GM23338 (cell line): ENCODE measurements around the gene ELOVL2. TPM values are rescaled to one million over a fixed set of nuclear protein-coding genes. Genes with fewer than 3 reads are reported as not detected.

Experiments used
- ATAC-seq: fragments of 200-7000 bp; cut with Tn5 transposase; 3 replicates; pipeline ENCODE4 v1.9.1; 2020
- DNase-seq: peaks from one replicate; pipeline ENCODE4 v3.0.0-alpha.2; 2015; ENCODE audit warnings: low spot score
- H2AFZ ChIP-seq: fragments of 200-600 bp; sonication (generic); 2 replicates; pipeline ENCODE4 v1.8.0; 2016; ENCODE audit warnings: antibody characterized with exemption, mild to moderate bottlenecking, moderate library complexity
- H3F3A ChIP-seq: fragments of 200-600 bp; sonication (generic); replicated peaks from 2 replicates; pipeline ENCODE4 v1.8.0; 2017; ENCODE audit warnings: antibody characterized with exemption, mixed run types, low read depth
- H3K27ac ChIP-seq: fragments of 200-600 bp; sonication (generic); 2 replicates; pipeline ENCODE4 v1.6.1; 2016; ENCODE audit warnings: low read depth
- H3K27me3 ChIP-seq: fragments of 200-600 bp; sonication (generic); 2 replicates; pipeline ENCODE4 v1.8.0; 2016; ENCODE audit warnings: mild to moderate bottlenecking, mixed run types, moderate library complexity; ENCODE audit not compliant: insufficient read depth
- H3K36me3 ChIP-seq: fragments of 200-600 bp; sonication (generic); 2 replicates; pipeline ENCODE4 v1.8.0; 2016; ENCODE audit warnings: mild to moderate bottlenecking; ENCODE audit not compliant: insufficient read depth
- H3K4me1 ChIP-seq: fragments of 200-600 bp; sonication (generic); 2 replicates; pipeline ENCODE4 v1.8.0; 2016; ENCODE audit warnings: mild to moderate bottlenecking, moderate library complexity; ENCODE audit not compliant: insufficient read depth
- H3K4me2 ChIP-seq: fragments of 200-600 bp; sonication (generic); 2 replicates; pipeline ENCODE4 v1.7.1; 2017; ENCODE audit warnings: mixed run types
- H3K4me3 ChIP-seq: fragments of 200-600 bp; sonication (generic); 2 replicates; pipeline ENCODE4 v1.6.1; 2016; ENCODE audit warnings: mixed run types
- H3K79me2 ChIP-seq: fragments of 200-600 bp; sonication (generic); replicated peaks from 2 replicates; pipeline ENCODE4 v1.8.0; 2017; ENCODE audit warnings: mild to moderate bottlenecking; ENCODE audit not compliant: insufficient read depth
- H3K9me2 ChIP-seq: fragments of 200-600 bp; sonication (generic); 2 replicates; pipeline ENCODE4 v1.8.0; 2017; ENCODE audit not compliant: insufficient read depth
- H4K20me1 ChIP-seq: fragments of 200-600 bp; sonication (generic); replicated peaks from 2 replicates; pipeline ENCODE4 v1.8.0; 2017; ENCODE audit warnings: mild to moderate bottlenecking; ENCODE audit not compliant: insufficient read depth
- H3K27ac Mint-ChIP-seq: 2 replicates; pipeline ENCODE4 v1.8.0; 2020; ENCODE audit warnings: inconsistent platforms, mild to moderate bottlenecking, moderate library complexity, mixed read lengths
- H3K27me3 Mint-ChIP-seq: 3 replicates; pipeline ENCODE4 v1.8.0; 2022; ENCODE audit warnings: low read depth, mild to moderate bottlenecking, moderate library complexity, mixed read lengths, inconsistent platforms; ENCODE audit not compliant: insufficient read depth, poor library complexity
- H3K36me3 Mint-ChIP-seq: 3 replicates; pipeline ENCODE4 v1.8.0; 2021; ENCODE audit warnings: low read depth, mild to moderate bottlenecking, inconsistent platforms, moderate library complexity, mixed read lengths
- H3K4me1 Mint-ChIP-seq: 3 replicates; pipeline ENCODE4 v1.8.0; 2020; ENCODE audit warnings: mild to moderate bottlenecking, inconsistent platforms, mixed read lengths
- H3K4me3 Mint-ChIP-seq: 3 replicates; pipeline ENCODE4 v1.8.0; 2021; ENCODE audit warnings: moderate library complexity, mild to moderate bottlenecking, inconsistent platforms, mixed read lengths
- H3K9me3 Mint-ChIP-seq: 3 replicates; pipeline ENCODE4 v1.8.0; 2020; ENCODE audit warnings: moderate library complexity, mild to moderate bottlenecking, inconsistent platforms, mixed read lengths
- CREB1 ChIP-seq: fragments of 250-450 bp; sonication (Bioruptor Pico); IDR thresholded peaks from 2 replicates; pipeline ENCODE4 v1.5.0; 2020; ENCODE audit warnings: low read depth, mild to moderate bottlenecking, moderate library complexity
- EZH2 ChIP-seq: fragments of 200-600 bp; sonication (generic); IDR thresholded peaks from one replicate; pipeline ENCODE4 v1.8.0; 2017; ENCODE audit warnings: antibody characterized with exemption, mild to moderate bottlenecking, low read depth; ENCODE audit not compliant: unreplicated experiment
- EZH2phosphoT487 ChIP-seq: fragments of 200-600 bp; sonication (generic); IDR thresholded peaks from one replicate; pipeline ENCODE4 v1.8.1; 2018; ENCODE audit warnings: antibody characterized with exemption; ENCODE audit not compliant: unreplicated experiment
- JUNB ChIP-seq: IDR thresholded peaks from one replicate; pipeline ENCODE4 v1.6.1; 2016; ENCODE audit warnings: antibody characterized with exemption; ENCODE audit not compliant: unreplicated experiment
- POLR2AphosphoS5 ChIP-seq: IDR thresholded peaks from 2 replicates; pipeline ENCODE4 v1.6.1; 2016; ENCODE audit warnings: antibody characterized with exemption, low read depth
- REST ChIP-seq: IDR thresholded peaks from one replicate; pipeline ENCODE4 v1.6.1; 2018; ENCODE audit warnings: antibody characterized with exemption; ENCODE audit not compliant: unreplicated experiment
- STAT1 ChIP-seq: IDR thresholded peaks from one replicate; pipeline ENCODE4 v1.6.1; 2016; ENCODE audit warnings: antibody characterized with exemption; ENCODE audit not compliant: unreplicated experiment
- ZNF331 ChIP-seq: fragments of 250-450 bp; sonication (Bioruptor Pico); IDR thresholded peaks from 2 replicates; pipeline ENCODE4 v1.5.0; 2020; ENCODE audit warnings: low read depth, mild to moderate bottlenecking, moderate library complexity
- polyA plus RNA-seq: library from polyadenylated mRNA; unstranded; fragments of >200 nt; fragmentation: Nextera tagmentation; extraction: Ambion mirVana; gene quantifications from 2 replicates; pipeline ENCODE4 v1.2.1, GENCODE V29; 2016
- total RNA-seq: library from RNA; depleted of rRNA; stranded (reverse); fragments of >200 nt; shearing (Covaris generic); gene quantifications from 2 replicates; pipeline ENCODE4 v1.2.3, GENCODE V29; 2014
- TF ChIP-seq, protein P1 (sequence below): fragments of 250-450 bp; sonication (Bioruptor Pico); IDR thresholded peaks from 2 replicates; pipeline ENCODE4 v1.5.0; 2020; ENCODE audit warnings: mild to moderate bottlenecking, moderate library complexity
- TF ChIP-seq, protein P2 (sequence below): IDR thresholded peaks from 2 replicates; pipeline ENCODE4 v1.6.1; 2016; ENCODE audit warnings: antibody characterized with exemption
- TF ChIP-seq, protein P3 (sequence below), 2 experiments: fragments of 200-600 bp in 1 of 2; sonication (generic) in 1 of 2; conservative IDR thresholded peaks; 2 replicates each; pipeline versions ENCODE4 v1.5.1 to v1.6.1; 2016 to 2017; ENCODE audit warnings: antibody characterized with exemption in 2 of 2, low read depth in 2 of 2, mild to moderate bottlenecking in 2 of 2, moderate library complexity in 1 of 2

The ELOVL2 gene
- total and polyA plus RNA-seq, 2 experiments from 2014 or later: 1.2 to 1.6 TPM

DNA sequence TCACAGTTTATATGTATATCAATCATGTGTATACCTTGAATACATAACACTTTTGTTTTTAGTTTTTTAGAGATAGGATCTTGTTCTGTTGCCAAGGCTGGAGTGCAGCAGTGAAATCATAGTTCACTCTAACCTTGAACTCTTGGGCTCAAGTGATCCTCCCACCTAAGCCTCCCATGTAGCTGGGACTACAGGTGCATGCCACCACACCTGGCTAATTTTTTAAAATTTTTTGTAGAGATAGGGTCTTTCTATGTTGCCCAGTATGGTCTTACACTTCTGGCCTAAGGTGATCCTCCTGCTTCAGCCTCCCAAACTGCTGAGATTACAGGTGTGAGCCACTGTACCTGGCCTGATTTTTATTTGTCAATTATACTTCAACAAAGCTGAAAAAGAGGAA lies 87.3 kb downstream of the ELOVL2 start:
- Histone ChIP-seq H3K4me1 (0 out of 2 replicates have a peak, but pooled peaks cover 6% of the 10 kb centered on the region), H3K4me2 (no peak overlapping the region), H3F3A (no peaks in the 10 kb centered on the region), H2AFZ (no peak overlapping the region), H3K9me2 (no peaks in the 10 kb centered on the region), H3K27me3 (peaks cover 20% of the 10 kb centered on the region), H3K36me3 (no peaks in the 10 kb centered on the region; the same call in 1 of the 2 replicates), H3K79me2 (no peaks in the 10 kb centered on the region), H4K20me1 (no peaks in the 10 kb centered on the region), H3K4me3 (no peak overlapping the region), H3K27ac (no peak overlapping the region)
- Mint-ChIP-seq H3K4me1 (peaks cover 5% of the 10 kb centered on the region; the same call in 2 of the 3 replicates), H3K27ac (no peak overlapping the region), H3K36me3 (peaks cover 3% of the 10 kb centered on the region; the same call in 1 of the 3 replicates), H3K27me3 (peaks cover 25% of the 10 kb centered on the region), H3K9me3 (no peaks in the 10 kb centered on the region), H3K4me3 (no peak overlapping the region)
- TF ChIP-seq JUNB: no peak
- TF ChIP-seq REST: no peak
- no peak for TF ChIP-seq CREB1 (CRISPR knock-in tag)
- no peak for TF ChIP-seq STAT1
- no peak for TF ChIP-seq EZH2phosphoT487
- TF ChIP-seq, protein P1, sequence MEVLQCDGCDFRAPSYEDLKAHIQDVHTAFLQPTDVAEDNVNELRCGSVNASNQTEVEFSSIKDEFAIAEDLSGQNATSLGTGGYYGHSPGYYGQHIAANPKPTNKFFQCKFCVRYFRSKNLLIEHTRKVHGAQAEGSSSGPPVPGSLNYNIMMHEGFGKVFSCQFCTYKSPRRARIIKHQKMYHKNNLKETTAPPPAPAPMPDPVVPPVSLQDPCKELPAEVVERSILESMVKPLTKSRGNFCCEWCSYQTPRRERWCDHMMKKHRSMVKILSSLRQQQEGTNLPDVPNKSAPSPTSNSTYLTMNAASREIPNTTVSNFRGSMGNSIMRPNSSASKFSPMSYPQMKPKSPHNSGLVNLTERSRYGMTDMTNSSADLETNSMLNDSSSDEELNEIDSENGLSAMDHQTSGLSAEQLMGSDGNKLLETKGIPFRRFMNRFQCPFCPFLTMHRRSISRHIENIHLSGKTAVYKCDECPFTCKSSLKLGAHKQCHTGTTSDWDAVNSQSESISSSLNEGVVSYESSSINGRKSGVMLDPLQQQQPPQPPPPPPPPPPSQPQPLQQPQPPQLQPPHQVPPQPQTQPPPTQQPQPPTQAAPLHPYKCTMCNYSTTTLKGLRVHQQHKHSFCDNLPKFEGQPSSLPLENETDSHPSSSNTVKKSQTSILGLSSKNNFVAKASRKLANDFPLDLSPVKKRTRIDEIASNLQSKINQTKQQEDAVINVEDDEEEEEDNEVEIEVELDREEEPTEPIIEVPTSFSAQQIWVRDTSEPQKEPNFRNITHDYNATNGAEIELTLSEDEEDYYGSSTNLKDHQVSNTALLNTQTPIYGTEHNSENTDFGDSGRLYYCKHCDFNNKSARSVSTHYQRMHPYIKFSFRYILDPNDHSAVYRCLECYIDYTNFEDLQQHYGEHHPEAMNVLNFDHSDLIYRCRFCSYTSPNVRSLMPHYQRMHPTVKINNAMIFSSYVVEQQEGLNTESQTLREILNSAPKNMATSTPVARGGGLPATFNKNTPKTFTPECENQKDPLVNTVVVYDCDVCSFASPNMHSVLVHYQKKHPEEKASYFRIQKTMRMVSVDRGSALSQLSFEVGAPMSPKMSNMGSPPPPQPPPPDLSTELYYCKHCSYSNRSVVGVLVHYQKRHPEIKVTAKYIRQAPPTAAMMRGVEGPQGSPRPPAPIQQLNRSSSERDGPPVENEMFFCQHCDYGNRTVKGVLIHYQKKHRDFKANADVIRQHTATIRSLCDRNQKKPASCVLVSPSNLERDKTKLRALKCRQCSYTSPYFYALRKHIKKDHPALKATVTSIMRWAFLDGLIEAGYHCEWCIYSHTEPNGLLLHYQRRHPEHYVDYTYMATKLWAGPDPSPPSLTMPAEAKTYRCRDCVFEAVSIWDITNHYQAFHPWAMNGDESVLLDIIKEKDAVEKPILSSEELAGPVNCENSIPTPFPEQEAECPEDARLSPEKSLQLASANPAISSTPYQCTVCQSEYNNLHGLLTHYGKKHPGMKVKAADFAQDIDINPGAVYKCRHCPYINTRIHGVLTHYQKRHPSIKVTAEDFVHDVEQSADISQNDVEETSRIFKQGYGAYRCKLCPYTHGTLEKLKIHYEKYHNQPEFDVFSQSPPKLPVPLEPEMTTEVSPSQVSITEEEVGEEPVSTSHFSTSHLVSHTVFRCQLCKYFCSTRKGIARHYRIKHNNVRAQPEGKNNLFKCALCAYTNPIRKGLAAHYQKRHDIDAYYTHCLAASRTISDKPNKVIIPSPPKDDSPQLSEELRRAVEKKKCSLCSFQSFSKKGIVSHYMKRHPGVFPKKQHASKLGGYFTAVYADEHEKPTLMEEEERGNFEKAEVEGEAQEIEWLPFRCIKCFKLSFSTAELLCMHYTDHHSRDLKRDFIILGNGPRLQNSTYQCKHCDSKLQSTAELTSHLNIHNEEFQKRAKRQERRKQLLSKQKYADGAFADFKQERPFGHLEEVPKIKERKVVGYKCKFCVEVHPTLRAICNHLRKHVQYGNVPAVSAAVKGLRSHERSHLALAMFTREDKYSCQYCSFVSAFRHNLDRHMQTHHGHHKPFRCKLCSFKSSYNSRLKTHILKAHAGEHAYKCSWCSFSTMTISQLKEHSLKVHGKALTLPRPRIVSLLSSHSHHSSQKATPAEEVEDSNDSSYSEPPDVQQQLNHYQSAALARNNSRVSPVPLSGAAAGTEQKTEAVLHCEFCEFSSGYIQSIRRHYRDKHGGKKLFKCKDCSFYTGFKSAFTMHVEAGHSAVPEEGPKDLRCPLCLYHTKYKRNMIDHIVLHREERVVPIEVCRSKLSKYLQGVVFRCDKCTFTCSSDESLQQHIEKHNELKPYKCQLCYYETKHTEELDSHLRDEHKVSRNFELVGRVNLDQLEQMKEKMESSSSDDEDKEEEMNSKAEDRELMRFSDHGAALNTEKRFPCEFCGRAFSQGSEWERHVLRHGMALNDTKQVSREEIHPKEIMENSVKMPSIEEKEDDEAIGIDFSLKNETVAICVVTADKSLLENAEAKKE: no peak
- no peak for TF ChIP-seq EZH2
- TF ChIP-seq, protein P2, sequence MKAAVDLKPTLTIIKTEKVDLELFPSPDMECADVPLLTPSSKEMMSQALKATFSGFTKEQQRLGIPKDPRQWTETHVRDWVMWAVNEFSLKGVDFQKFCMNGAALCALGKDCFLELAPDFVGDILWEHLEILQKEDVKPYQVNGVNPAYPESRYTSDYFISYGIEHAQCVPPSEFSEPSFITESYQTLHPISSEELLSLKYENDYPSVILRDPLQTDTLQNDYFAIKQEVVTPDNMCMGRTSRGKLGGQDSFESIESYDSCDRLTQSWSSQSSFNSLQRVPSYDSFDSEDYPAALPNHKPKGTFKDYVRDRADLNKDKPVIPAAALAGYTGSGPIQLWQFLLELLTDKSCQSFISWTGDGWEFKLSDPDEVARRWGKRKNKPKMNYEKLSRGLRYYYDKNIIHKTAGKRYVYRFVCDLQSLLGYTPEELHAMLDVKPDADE: no peak
- TF ChIP-seq, protein P3, sequence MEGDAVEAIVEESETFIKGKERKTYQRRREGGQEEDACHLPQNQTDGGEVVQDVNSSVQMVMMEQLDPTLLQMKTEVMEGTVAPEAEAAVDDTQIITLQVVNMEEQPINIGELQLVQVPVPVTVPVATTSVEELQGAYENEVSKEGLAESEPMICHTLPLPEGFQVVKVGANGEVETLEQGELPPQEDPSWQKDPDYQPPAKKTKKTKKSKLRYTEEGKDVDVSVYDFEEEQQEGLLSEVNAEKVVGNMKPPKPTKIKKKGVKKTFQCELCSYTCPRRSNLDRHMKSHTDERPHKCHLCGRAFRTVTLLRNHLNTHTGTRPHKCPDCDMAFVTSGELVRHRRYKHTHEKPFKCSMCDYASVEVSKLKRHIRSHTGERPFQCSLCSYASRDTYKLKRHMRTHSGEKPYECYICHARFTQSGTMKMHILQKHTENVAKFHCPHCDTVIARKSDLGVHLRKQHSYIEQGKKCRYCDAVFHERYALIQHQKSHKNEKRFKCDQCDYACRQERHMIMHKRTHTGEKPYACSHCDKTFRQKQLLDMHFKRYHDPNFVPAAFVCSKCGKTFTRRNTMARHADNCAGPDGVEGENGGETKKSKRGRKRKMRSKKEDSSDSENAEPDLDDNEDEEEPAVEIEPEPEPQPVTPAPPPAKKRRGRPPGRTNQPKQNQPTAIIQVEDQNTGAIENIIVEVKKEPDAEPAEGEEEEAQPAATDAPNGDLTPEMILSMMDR (conservative IDR thresholded peaks at IDR 0.05; ENCODE audit: low read depth in 2 of 2): no peak
- TF ChIP-seq ZNF331 (CRISPR knock-in tag): no peak
- no peak for TF ChIP-seq POLR2AphosphoS5
- ATAC-seq: no peak
- no peak for DNase-seq
